Measurements from ENCODE around the gene CDYL. TPM values are rescaled to one million over a fixed set of nuclear protein-coding genes. Genes with fewer than 3 reads are reported as not detected.
A peak's percentile ranks its signal among the peaks of the same experiment; 100 is the strongest.

The CDYL gene
- total and polyA plus RNA-seq, 7 donors, result 14.2 to 82.8 (median 37.9) TPM

- Histone ChIP-seq H3K9me3 (no peaks in the 10 kb centered on the region), H3K4me1 (peaks cover 0 to 33% (median 26%) of the 10 kb centered on the region in 4 donors), H3K4me3 (no peak overlapping the region), H3K27ac (no peak overlapping the region), H3K36me3 (peaks cover 0 to 5% (median 0%) of the 10 kb centered on the region in 4 donors), H3K27me3 (no peaks in the 10 kb centered on the region)
- intact Hi-C loops (cut with DNase I), result loop anchor here (10.0 kb wide), 2 partner anchors 157 to 617 kb away; partner anchors contain the start of gene CDYL
- TF ChIP-seq POLR2AphosphoS5 (IDR thresholded peaks at IDR 0.05), result no peak
- no peak for DNase-seq
- 37 to 84% methylated on average over 11 of the region's 11 CpGs for WGBS, 2 donors
Observed at GRCh38 chr6:4931530-4932227, 155.5 kb downstream of the CDYL start.

DNA sequence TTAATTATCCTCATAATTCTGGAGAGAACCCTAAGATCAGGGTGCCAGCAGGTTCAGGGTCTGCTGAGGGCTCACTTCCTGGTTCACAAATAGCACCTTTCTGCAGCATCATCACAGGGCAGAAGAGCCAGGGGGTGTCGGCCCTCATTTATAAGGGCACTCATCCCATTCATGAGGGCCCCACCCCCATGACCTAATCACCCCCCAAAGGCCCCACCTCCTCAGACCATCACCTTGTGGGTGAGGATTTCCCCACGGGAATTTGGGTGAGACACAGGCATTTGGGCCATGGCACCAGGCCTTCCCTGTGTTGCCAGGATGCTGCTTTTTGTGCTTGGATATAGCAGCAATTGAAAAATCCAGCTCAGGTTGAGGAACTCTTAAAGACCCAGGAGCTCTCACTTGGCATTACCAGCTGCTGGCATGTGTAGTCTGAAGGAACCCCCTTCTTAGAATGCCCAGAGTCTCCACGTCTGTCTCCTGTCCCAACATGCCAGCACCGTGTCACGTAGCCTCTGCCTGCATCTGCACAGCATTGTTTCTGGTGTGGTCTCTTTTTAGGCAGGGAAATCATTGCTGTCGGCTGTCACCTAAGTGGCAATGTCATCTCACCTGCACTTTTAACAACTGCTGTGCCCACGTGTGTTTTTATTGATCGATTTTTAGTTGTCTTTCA, 156.2 kb downstream of the CDYL start:
- H3K27me3 ChIP-seq, result no peaks in the 10 kb centered on the region
- no peak overlapping the region for H3K27ac ChIP-seq
- intact Hi-C loops (cut with DNase I), result loop anchor here (10.0 kb wide), 2 partner anchors 158 to 618 kb away; partner anchors contain the start of gene CDYL
- DNase-seq, result no peak
- WGBS, 2 donors, result 71 to 86% methylated on average over 8 of the region's 8 CpGs
- TF ChIP-seq POLR2A (IDR thresholded peaks at IDR 0.05), result no peak
- TF ChIP-seq EP300 (IDR thresholded peaks at IDR 0.05), result no peak
- no peak for TF ChIP-seq POLR2AphosphoS5 (IDR thresholded peaks at IDR 0.05)
- TF ChIP-seq, protein P1, sequence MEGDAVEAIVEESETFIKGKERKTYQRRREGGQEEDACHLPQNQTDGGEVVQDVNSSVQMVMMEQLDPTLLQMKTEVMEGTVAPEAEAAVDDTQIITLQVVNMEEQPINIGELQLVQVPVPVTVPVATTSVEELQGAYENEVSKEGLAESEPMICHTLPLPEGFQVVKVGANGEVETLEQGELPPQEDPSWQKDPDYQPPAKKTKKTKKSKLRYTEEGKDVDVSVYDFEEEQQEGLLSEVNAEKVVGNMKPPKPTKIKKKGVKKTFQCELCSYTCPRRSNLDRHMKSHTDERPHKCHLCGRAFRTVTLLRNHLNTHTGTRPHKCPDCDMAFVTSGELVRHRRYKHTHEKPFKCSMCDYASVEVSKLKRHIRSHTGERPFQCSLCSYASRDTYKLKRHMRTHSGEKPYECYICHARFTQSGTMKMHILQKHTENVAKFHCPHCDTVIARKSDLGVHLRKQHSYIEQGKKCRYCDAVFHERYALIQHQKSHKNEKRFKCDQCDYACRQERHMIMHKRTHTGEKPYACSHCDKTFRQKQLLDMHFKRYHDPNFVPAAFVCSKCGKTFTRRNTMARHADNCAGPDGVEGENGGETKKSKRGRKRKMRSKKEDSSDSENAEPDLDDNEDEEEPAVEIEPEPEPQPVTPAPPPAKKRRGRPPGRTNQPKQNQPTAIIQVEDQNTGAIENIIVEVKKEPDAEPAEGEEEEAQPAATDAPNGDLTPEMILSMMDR (IDR thresholded peaks at IDR 0.05), result no peak
- no peaks in the 10 kb centered on the region for H3K9me3 ChIP-seq
- H3K4me1 ChIP-seq, result peaks cover 0 to 33% (median 26%) of the 10 kb centered on the region in 4 donors
- H3K4me3 ChIP-seq, result no peak overlapping the region
- peaks cover 0 to 5% (median 0%) of the 10 kb centered on the region in 4 donors for H3K36me3 ChIP-seq

DNA sequence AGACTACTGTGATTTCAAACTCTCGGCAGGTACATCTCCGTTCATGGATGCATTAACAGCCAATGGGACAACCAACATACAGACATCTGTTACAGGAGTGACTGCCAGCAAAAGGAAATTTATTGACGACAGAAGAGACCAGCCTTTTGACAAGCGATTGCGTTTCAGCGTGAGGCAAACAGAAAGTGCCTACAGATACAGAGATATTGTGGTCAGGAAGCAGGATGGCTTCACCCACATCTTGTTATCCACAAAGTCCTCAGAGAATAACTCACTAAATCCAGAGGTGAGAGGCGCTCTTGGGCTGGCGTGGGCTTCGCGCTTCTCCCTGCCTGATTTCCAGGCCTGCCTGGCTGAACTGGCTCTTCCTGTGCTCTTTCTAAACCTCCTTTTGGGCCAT, 159.3 kb downstream of the CDYL start:
- TF ChIP-seq POLR2A (IDR thresholded peaks at IDR 0.05) (no peak), EP300 (IDR thresholded peaks at IDR 0.05) (no peak), POLR2AphosphoS5 (IDR thresholded peaks at IDR 0.05) (no peak)
- TF ChIP-seq, protein P1 (IDR thresholded peaks at IDR 0.05), result no peak
- no peaks in the 10 kb centered on the region for H3K27me3 ChIP-seq
- DNase-seq, result no peak
- peaks cover 0 to 5% (median 0%) of the 10 kb centered on the region in 4 donors for H3K36me3 ChIP-seq
- no peak overlapping the region for H3K27ac ChIP-seq
- no peak overlapping the region for H3K4me3 ChIP-seq
- intact Hi-C loops (cut with DNase I), result loop anchor here (10.0 kb wide), 2 partner anchors 161 to 621 kb away; partner anchors contain the start of gene CDYL
- no peaks in the 10 kb centered on the region for H3K9me3 ChIP-seq
- H3K4me1 ChIP-seq, result peaks cover 0 to 24% (median 18%) of the 10 kb centered on the region in 4 donors
- 66 to 91% methylated on average over 10 of the region's 10 CpGs for WGBS, 2 donors

- DNase-seq, result no peak
- peaks cover 0 to 18% (median 12%) of the 10 kb centered on the region in 4 donors for H3K4me1 ChIP-seq
- no peak overlapping the region for H3K27ac ChIP-seq
- peaks cover 0 to 5% (median 0%) of the 10 kb centered on the region in 4 donors for H3K36me3 ChIP-seq
- H3K9me3 ChIP-seq, result no peaks in the 10 kb centered on the region
- intact Hi-C loops (cut with DNase I), result loop anchor here (10.0 kb wide), 2 partner anchors 161 to 621 kb away; partner anchors contain the start of gene CDYL
- H3K4me3 ChIP-seq, result no peak overlapping the region
- no peak for TF ChIP-seq POLR2AphosphoS5 (IDR thresholded peaks at IDR 0.05)
- 70 to 78% methylated on average over 13 of the region's 13 CpGs for whole genome bisulfite sequencing, 2 donors
- H3K27me3 ChIP-seq, result no peaks in the 10 kb centered on the region
Observed at GRCh38 chr6:4935975-4936680, 159.9 kb downstream of the CDYL start.

GRCh38 chr6:4936681-4937041, 160.5 kb downstream of the CDYL start:
- Histone ChIP-seq H3K4me3 (no peak overlapping the region), H3K27me3 (no peaks in the 10 kb centered on the region), H3K4me1 (peaks cover 0 to 15% (median 9%) of the 10 kb centered on the region in 4 donors), H3K27ac (no peak overlapping the region), H3K36me3 (peaks cover 0 to 5% (median 0%) of the 10 kb centered on the region in 4 donors), H3K9me3 (no peaks in the 10 kb centered on the region)
- no peak for DNase-seq
- intact Hi-C loops (cut with DNase I), result loop anchor here (10.0 kb wide), 2 partner anchors 162 to 622 kb away; partner anchors contain the start of gene CDYL
- 18 to 40% methylated on average over 4 of the region's 4 CpGs for WGBS, 2 donors
- no peak for TF ChIP-seq EP300 (IDR thresholded peaks at IDR 0.05)
- no peak for TF ChIP-seq POLR2A (IDR thresholded peaks at IDR 0.05)
- TF ChIP-seq, protein P1 (IDR thresholded peaks at IDR 0.05), result peak in 3 of 4 experiments; percentile 31 to 52 (median 48)
- TF ChIP-seq POLR2AphosphoS5 (IDR thresholded peaks at IDR 0.05), result no peak
